ENCODE measurements around the gene CDK15. TPM values are rescaled to one million over a fixed set of nuclear protein-coding genes. Genes with fewer than 3 reads are reported as not detected.

The CDK15 gene
- total RNA-seq, 4 donors from 2014 or later = 0.07 to 1.8 (median 1.4) TPM

- Histone ChIP-seq H3K4me1 (peaks cover 0 to 15% (median 0%) of the 10 kb centered on the region in 3 donors), H3K4me3 (no peak overlapping the region), H3K27me3 (no peaks in the 10 kb centered on the region), H3K36me3 (no peaks in the 10 kb centered on the region), H3K27ac (no peak overlapping the region), H3K9me3 (no peaks in the 10 kb centered on the region)
- no peak for ATAC-seq
- 82 to 85% methylated on average over 5 of the region's 5 CpGs for WGBS, 2 donors (ENCODE audit: low coverage in 1 of 2)
- TF ChIP-seq EP300 (IDR thresholded peaks at IDR 0.05) = no peak
- no peak for TF ChIP-seq POLR2AphosphoS5 (IDR thresholded peaks at IDR 0.05)
- no peak for TF ChIP-seq POLR2A (IDR thresholded peaks at IDR 0.05)
Observed at GRCh38 chr2:201892516-201892915, 86.2 kb downstream of the CDK15 start.

DNA sequence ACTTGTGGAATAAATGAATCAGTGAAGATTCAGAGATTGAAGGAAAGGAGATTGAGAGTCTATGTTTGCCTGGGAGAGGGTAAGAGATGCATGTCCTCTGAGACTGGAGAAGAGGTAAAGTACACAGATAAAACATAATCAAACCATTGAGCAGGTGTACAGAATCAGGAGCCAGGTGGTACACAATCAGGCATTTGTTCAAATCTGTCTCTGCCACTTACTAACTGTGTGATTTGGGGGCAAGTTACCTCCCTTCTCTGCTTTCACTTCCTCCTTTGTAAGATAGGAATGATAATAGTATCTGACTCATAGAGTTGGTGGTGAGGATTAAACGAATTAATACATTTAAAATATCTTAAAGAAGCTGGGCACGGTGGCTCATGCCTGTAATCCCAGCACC is 94.0 kb downstream of the CDK15 start:
- no peak overlapping the region for H3K4me3 ChIP-seq
- ATAC-seq = no peak
- H3K27me3 ChIP-seq = no peaks in the 10 kb centered on the region
- no peak overlapping the region for H3K27ac ChIP-seq
- no peaks in the 10 kb centered on the region for H3K36me3 ChIP-seq
- no peaks in the 10 kb centered on the region for H3K9me3 ChIP-seq
- 66 to 83% methylated on average over 2 of the region's 2 CpGs for WGBS, 2 donors (ENCODE audit: low coverage in 1 of 2)
- H3K4me1 ChIP-seq = no peaks in the 10 kb centered on the region
- TF ChIP-seq POLR2A (IDR thresholded peaks at IDR 0.05) (no peak), POLR2AphosphoS5 (IDR thresholded peaks at IDR 0.05) (no peak), EP300 (IDR thresholded peaks at IDR 0.05) (no peak)
- TF ChIP-seq, protein P1, sequence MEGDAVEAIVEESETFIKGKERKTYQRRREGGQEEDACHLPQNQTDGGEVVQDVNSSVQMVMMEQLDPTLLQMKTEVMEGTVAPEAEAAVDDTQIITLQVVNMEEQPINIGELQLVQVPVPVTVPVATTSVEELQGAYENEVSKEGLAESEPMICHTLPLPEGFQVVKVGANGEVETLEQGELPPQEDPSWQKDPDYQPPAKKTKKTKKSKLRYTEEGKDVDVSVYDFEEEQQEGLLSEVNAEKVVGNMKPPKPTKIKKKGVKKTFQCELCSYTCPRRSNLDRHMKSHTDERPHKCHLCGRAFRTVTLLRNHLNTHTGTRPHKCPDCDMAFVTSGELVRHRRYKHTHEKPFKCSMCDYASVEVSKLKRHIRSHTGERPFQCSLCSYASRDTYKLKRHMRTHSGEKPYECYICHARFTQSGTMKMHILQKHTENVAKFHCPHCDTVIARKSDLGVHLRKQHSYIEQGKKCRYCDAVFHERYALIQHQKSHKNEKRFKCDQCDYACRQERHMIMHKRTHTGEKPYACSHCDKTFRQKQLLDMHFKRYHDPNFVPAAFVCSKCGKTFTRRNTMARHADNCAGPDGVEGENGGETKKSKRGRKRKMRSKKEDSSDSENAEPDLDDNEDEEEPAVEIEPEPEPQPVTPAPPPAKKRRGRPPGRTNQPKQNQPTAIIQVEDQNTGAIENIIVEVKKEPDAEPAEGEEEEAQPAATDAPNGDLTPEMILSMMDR (IDR thresholded peaks at IDR 0.05) = no peak

DNA sequence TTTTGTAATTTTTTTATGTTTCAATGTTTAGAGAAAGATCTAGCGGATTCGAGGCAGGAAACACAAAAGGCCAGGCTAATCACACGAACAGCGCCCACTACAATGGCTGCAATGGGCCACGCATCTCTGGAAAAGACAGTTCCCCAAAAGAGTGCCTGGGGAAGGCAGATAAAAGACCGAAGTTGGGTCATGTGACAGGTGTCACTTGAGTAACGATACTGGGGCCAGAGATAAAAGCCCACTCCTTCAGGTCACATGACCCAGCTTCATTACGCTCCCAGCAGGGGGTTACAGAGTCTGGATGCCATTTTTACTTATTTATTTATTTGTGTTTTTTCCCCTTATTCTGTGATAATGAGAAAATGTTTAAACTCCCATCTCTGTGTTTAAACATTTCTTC is 95.4 kb downstream of the CDK15 start:
- H3K27ac ChIP-seq = no peak overlapping the region
- no peak for ATAC-seq
- no peaks in the 10 kb centered on the region for H3K27me3 ChIP-seq
- no peaks in the 10 kb centered on the region for H3K36me3 ChIP-seq
- TF ChIP-seq EP300 (IDR thresholded peaks at IDR 0.05) (no peak), POLR2A (IDR thresholded peaks at IDR 0.05) (no peak), POLR2AphosphoS5 (IDR thresholded peaks at IDR 0.05) (no peak)
- TF ChIP-seq, protein P1 (IDR thresholded peaks at IDR 0.05) = no peak
- WGBS, 2 donors (ENCODE audit: low coverage in 1 of 2) = 58 to 87% methylated on average over 8 of the region's 8 CpGs
- H3K4me1 ChIP-seq = no peaks in the 10 kb centered on the region
- H3K9me3 ChIP-seq = no peaks in the 10 kb centered on the region
- H3K4me3 ChIP-seq = no peak overlapping the region

DNA sequence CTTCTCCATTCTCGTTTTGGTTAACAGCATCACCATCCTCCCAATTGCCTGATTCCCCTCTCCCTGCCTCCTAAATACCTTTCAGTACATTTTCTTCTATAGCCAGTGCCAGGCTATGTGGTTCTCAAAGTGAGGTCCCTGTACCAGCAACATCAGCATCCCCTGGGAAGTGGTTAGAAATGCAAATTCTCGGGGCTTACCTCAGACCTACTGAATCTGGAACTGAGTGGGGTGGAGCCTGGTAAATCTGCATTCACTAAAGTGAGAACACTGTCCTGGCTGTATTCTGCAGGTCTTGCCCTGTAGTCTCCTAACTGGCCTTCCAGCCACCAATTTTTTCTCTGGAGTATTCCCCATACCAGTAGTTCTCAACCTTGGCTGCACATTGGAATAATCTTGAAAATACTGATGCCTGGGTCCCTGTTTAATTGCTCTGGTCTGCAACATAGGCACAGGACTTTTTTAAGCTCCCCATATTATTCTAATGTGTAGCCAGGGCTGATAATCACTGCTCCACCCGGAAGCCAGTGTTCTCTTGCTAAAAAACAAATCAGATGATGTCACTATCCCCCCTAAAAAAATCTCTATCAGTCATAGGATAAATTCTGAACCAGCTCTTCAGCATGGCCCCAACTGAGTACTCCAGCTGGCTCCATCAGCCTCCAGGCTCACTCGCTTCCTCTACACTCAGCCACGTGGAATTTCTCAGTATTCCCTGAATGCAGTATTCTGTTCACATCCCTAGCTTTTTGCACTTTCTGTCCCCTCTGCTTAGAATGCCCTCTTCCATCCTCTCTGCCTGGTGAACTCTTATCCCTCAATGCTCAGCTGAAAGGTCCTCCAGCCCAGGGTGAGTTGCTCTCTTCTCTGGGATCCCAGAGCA is 98.4 kb downstream of the CDK15 start:
- Histone ChIP-seq H3K36me3 (no peaks in the 10 kb centered on the region), H3K27me3 (no peaks in the 10 kb centered on the region), H3K4me1 (peaks cover 2 to 6% (median 2%) of the 10 kb centered on the region in 3 donors), H3K4me3 (no peak overlapping the region), H3K27ac (no peak overlapping the region), H3K9me3 (no peaks in the 10 kb centered on the region)
- WGBS, 2 donors (ENCODE audit: low coverage in 1 of 2) = 67 to 77% methylated on average over 4 to 5 of the region's 5 CpGs
- no peak for ATAC-seq
- no peak for TF ChIP-seq POLR2A (IDR thresholded peaks at IDR 0.05)
- no peak for TF ChIP-seq POLR2AphosphoS5 (IDR thresholded peaks at IDR 0.05)
- TF ChIP-seq, protein P1 (IDR thresholded peaks at IDR 0.05) = no peak
- TF ChIP-seq EP300 (IDR thresholded peaks at IDR 0.05) = no peak

DNA sequence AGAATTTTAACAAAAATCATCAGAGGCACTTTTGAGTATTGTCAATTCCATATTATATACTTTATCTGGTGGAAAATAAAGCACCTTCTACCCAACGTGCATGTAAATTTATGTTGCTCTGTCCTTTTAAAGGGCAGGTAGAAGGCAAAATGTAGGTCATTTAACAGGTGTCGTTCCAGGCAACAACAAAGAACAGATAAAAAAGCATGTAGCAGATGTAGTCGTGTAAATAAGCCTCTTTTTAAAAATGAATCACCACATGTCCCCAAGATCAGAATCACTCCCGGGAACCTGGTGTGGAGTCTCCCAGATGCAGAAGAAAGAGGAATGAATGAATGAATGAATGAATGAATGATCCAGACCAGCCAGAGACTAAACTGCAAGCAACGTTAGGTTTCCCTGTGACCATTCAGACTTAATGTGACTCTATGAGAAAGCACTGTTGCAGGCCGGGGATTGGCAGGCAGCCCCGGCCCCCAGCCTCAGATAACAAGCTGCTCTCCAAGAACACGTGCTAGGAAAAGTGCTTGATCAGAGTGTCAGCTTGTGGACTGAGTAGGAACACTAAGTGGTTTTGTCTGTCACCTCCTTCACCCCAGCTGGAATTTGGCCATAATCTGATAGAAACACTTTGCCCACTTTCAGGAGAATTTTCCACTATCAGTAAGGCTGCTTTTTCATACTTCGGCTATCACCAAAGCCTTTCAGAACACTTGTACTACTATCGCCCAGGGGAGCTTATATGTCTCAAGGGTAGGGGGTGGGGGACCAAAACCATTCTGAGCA is 100.6 kb downstream of the CDK15 start:
- H3K4me1 ChIP-seq = peaks cover 2 to 9% (median 3%) of the 10 kb centered on the region in 3 donors
- H3K36me3 ChIP-seq = no peaks in the 10 kb centered on the region

More for the DNA sequence above, 100.6 kb downstream of the CDK15 start:
- Histone ChIP-seq H3K4me3 (no peak overlapping the region), H3K9me3 (no peaks in the 10 kb centered on the region), H3K27me3 (no peaks in the 10 kb centered on the region), H3K27ac (no peak overlapping the region)
- ATAC-seq = no peak
- 50 to 78% methylated on average over 9 of the region's 10 CpGs for WGBS, 2 donors (ENCODE audit: low coverage in 1 of 2)
- TF ChIP-seq POLR2A (IDR thresholded peaks at IDR 0.05) (no peak), EP300 (IDR thresholded peaks at IDR 0.05) (no peak), POLR2AphosphoS5 (IDR thresholded peaks at IDR 0.05) (no peak)
- TF ChIP-seq, protein P1 (IDR thresholded peaks at IDR 0.05) = no peak

Data from gastroesophageal sphincter (tissue), 4 donors.